ENCODE measurements around the gene L1TD1. TPM values are rescaled to one million over a fixed set of nuclear protein-coding genes. Genes with fewer than 3 reads are reported as not detected.

L1TD1 gene
- total and polyA plus RNA-seq, 2 experiments from 2014 or later, result 283 to 628 TPM

- TF ChIP-seq ZNF331 (CRISPR knock-in tag; IDR thresholded peaks at IDR 0.05; ENCODE audit: low read depth), result no peak
- TF ChIP-seq CREB1 (CRISPR knock-in tag; IDR thresholded peaks at IDR 0.05; ENCODE audit: low read depth), result no peak
- no peak for TF ChIP-seq CTCF (conservative IDR thresholded peaks at IDR 0.05; ENCODE audit: low read depth in 2 of 2)
- no peak for TF ChIP-seq EZH2phosphoT487 (IDR thresholded peaks at IDR 0.05; ENCODE audit: unreplicated experiment)
- no peak for TF ChIP-seq REST (IDR thresholded peaks at IDR 0.05; ENCODE audit: unreplicated experiment)
- TF ChIP-seq JUNB (IDR thresholded peaks at IDR 0.05; ENCODE audit: unreplicated experiment), result no peak
- no peak for TF ChIP-seq ZNF114 (CRISPR knock-in tag; IDR thresholded peaks at IDR 0.05)
- TF ChIP-seq ETS1 (IDR thresholded peaks at IDR 0.05), result no peak
- no peak for TF ChIP-seq STAT1 (IDR thresholded peaks at IDR 0.05; ENCODE audit: unreplicated experiment)
Measured at GRCh38 chr1:62259551-62259950, 64.9 kb downstream of the L1TD1 start (continued).

- Histone ChIP-seq H3K27ac (ENCODE audit: low read depth) (no peak overlapping the region), H3F3A (replicated peaks; ENCODE audit: low read depth) (peaks cover 4% of the 10 kb centered on the region; the same call in 1 of the 2 replicates), H3K9me2 (ENCODE audit: insufficient read depth) (no peaks in the 10 kb centered on the region), H3K36me3 (ENCODE audit: insufficient read depth) (no peaks in the 10 kb centered on the region), H3K4me3 (no peak overlapping the region), H3K27me3 (ENCODE audit: insufficient read depth) (no peaks in the 10 kb centered on the region), H3K4me1 (ENCODE audit: insufficient read depth) (peaks cover 7% of the 10 kb centered on the region; the same call in 1 of the 2 replicates), H2AFZ (no peak overlapping the region), H3K4me2 (no peak overlapping the region), H3K79me2 (replicated peaks; ENCODE audit: insufficient read depth) (no peaks in the 10 kb centered on the region), H4K20me1 (replicated peaks; ENCODE audit: insufficient read depth) (no peaks in the 10 kb centered on the region)
- no peak for ATAC-seq
- no peak overlapping the region for H3K4me3 Mint-ChIP-seq
- peaks cover 10% of the 10 kb centered on the region; the same call in 2 of the 3 replicates for H3K4me1 Mint-ChIP-seq
- peaks cover 8% of the 10 kb centered on the region for H3K27me3 Mint-ChIP-seq (ENCODE audit: insufficient read depth, low read depth, poor library complexity)
- H3K36me3 Mint-ChIP-seq (ENCODE audit: low read depth), result no peaks in the 10 kb centered on the region
- H3K27ac Mint-ChIP-seq, result no peak overlapping the region
- H3K9me3 Mint-ChIP-seq, result no peaks in the 10 kb centered on the region
- DNase-seq (ENCODE audit: low spot score), result no peak
- TF ChIP-seq EZH2 (IDR thresholded peaks at IDR 0.05; ENCODE audit: low read depth, unreplicated experiment), result no peak
- no peak for TF ChIP-seq JUNB (IDR thresholded peaks at IDR 0.05; ENCODE audit: unreplicated experiment)
- TF ChIP-seq STAT1 (IDR thresholded peaks at IDR 0.05; ENCODE audit: unreplicated experiment), result no peak
- TF ChIP-seq ETS1 (IDR thresholded peaks at IDR 0.05), result no peak
- TF ChIP-seq REST (IDR thresholded peaks at IDR 0.05; ENCODE audit: unreplicated experiment), result no peak
- no peak for TF ChIP-seq ZNF114 (CRISPR knock-in tag; IDR thresholded peaks at IDR 0.05)
- no peak for TF ChIP-seq CREB1 (CRISPR knock-in tag; IDR thresholded peaks at IDR 0.05; ENCODE audit: low read depth)
- no peak for TF ChIP-seq ZNF331 (CRISPR knock-in tag; IDR thresholded peaks at IDR 0.05; ENCODE audit: low read depth)
- no peak for TF ChIP-seq NANOG (IDR thresholded peaks at IDR 0.05; ENCODE audit: borderline replicate concordance)
- TF ChIP-seq CTCF (conservative IDR thresholded peaks at IDR 0.05; ENCODE audit: low read depth in 2 of 2), result no peak
- TF ChIP-seq POLR2AphosphoS5 (IDR thresholded peaks at IDR 0.05; ENCODE audit: low read depth), result no peak
- TF ChIP-seq EZH2phosphoT487 (IDR thresholded peaks at IDR 0.05; ENCODE audit: unreplicated experiment), result no peak
Measured at GRCh38 chr1:62260688-62261087, 66.0 kb downstream of the L1TD1 start.

All from GM23338 (cell line).